ENCODE measurements around the gene GARIN1A. TPM values are rescaled to one million over a fixed set of nuclear protein-coding genes. Genes with fewer than 3 reads are reported as not detected.
"Not testable (repeated sequence)": the region's sequence is repeated elsewhere in the genome, so short reads cannot be mapped to it uniquely, and the experiment has no call there.

GARIN1A gene
- total RNA-seq, 2 donors from 2014 or later: 0.15 to 0.64 TPM

- DNase-seq: no peak
- no peaks in the 10 kb centered on the region for H3K27me3 ChIP-seq (ENCODE audit: control insufficient read depth, insufficient read depth, low read length, poor library complexity, severe bottlenecking)
- no peak overlapping the region for H3K27ac Mint-ChIP-seq
- TF ChIP-seq CTCF (conservative IDR thresholded peaks at IDR 0.05): no peak
- no peaks in the 10 kb centered on the region for H3K4me1 ChIP-seq (ENCODE audit: control insufficient read depth, insufficient read depth, low read length)
- H3K9ac ChIP-seq (ENCODE audit: extremely low read depth, low read length, poor library complexity, severe bottlenecking): no peak overlapping the region
- no peaks in the 10 kb centered on the region for H3K9me3 ChIP-seq (ENCODE audit: control insufficient read depth, low read length)
- no peaks in the 10 kb centered on the region for H3K4me1 Mint-ChIP-seq
- no peak overlapping the region for H3K4me3 Mint-ChIP-seq
- WGBS, 2 experiments (ENCODE audit: insufficient coverage in 1 of 2, insufficient read length in 1 of 2): no CpG with 5 or more reads among the region's 5 CpGs
- H3K36me3 ChIP-seq (ENCODE audit: control insufficient read depth, insufficient read depth, low read length): no peaks in the 10 kb centered on the region
- H3K9me3 Mint-ChIP-seq: peaks cover 19% of the 10 kb centered on the region
- peaks cover 16% of the 10 kb centered on the region for H3K36me3 Mint-ChIP-seq (ENCODE audit: low read depth)
- no peak overlapping the region for H3K27ac ChIP-seq (ENCODE audit: low read depth, low read length)
- H3K27me3 Mint-ChIP-seq (ENCODE audit: insufficient read depth): peaks cover 2% of the 10 kb centered on the region
- H3K4me3 ChIP-seq (ENCODE audit: low read length): no peak overlapping the region
Observed at GRCh38 chr7:128688492-128688891, 16.4 kb downstream of the GARIN1A start.

GRCh38 chr7:128689161-128689935 lies 17.3 kb downstream of the GARIN1A start:
- H3K4me3 ChIP-seq (ENCODE audit: low read length); H3K4me3 Mint-ChIP-seq; H3K27me3 ChIP-seq (ENCODE audit: control insufficient read depth, insufficient read depth, low read length, poor library complexity, severe bottlenecking); H3K4me1 Mint-ChIP-seq; H3K27ac ChIP-seq (ENCODE audit: low read depth, low read length); H3K27me3 Mint-ChIP-seq (ENCODE audit: insufficient read depth); H3K36me3 ChIP-seq (ENCODE audit: control insufficient read depth, insufficient read depth, low read length); H3K4me1 ChIP-seq (ENCODE audit: control insufficient read depth, insufficient read depth, low read length); DNase-seq; H3K9me3 ChIP-seq (ENCODE audit: control insufficient read depth, low read length); H3K27ac Mint-ChIP-seq; H3K9ac ChIP-seq (ENCODE audit: extremely low read depth, low read length, poor library complexity, severe bottlenecking): not testable (repeated sequence)
- Mint-ChIP-seq H3K9me3 (peaks cover 19% of the 10 kb centered on the region), H3K36me3 (ENCODE audit: low read depth) (peaks cover 11% of the 10 kb centered on the region)
- 94 to 95% methylated on average over 15 to 36 of the region's 59 CpGs for WGBS, 2 experiments (ENCODE audit: insufficient coverage in 1 of 2, insufficient read length in 1 of 2)

GRCh38 chr7:128691227-128691626 lies 19.1 kb downstream of the GARIN1A start:
- H3K36me3 Mint-ChIP-seq (ENCODE audit: low read depth): peaks cover 11% of the 10 kb centered on the region
- no peak overlapping the region for H3K9ac ChIP-seq (ENCODE audit: extremely low read depth, low read length, poor library complexity, severe bottlenecking)
- H3K9me3 Mint-ChIP-seq: peaks cover 19% of the 10 kb centered on the region
- no peaks in the 10 kb centered on the region for H3K36me3 ChIP-seq (ENCODE audit: control insufficient read depth, insufficient read depth, low read length)
- peaks cover 6% of the 10 kb centered on the region for H3K27me3 Mint-ChIP-seq (ENCODE audit: insufficient read depth)
- H3K27ac Mint-ChIP-seq: no peak overlapping the region
- no peaks in the 10 kb centered on the region for H3K4me1 ChIP-seq (ENCODE audit: control insufficient read depth, insufficient read depth, low read length)
- DNase-seq: no peak
- WGBS, 2 experiments (ENCODE audit: insufficient coverage in 1 of 2, insufficient read length in 1 of 2): 90 to 100% methylated on average over 1 of the region's 1 CpG
- H3K4me1 Mint-ChIP-seq: no peaks in the 10 kb centered on the region
- no peaks in the 10 kb centered on the region for H3K9me3 ChIP-seq (ENCODE audit: control insufficient read depth, low read length)
- peaks cover 2% of the 10 kb centered on the region for H3K27me3 ChIP-seq (ENCODE audit: control insufficient read depth, insufficient read depth, low read length, poor library complexity, severe bottlenecking)
- no peak overlapping the region for H3K4me3 Mint-ChIP-seq
- no peak overlapping the region for H3K4me3 ChIP-seq (ENCODE audit: low read length)
- no peak for TF ChIP-seq CTCF (conservative IDR thresholded peaks at IDR 0.05)
- no peak overlapping the region for H3K27ac ChIP-seq (ENCODE audit: low read depth, low read length)
